Endothelial cell of umbilical vein (primary cell): Measurements from ENCODE around the gene CHCHD4. TPM values are rescaled to one million over a fixed set of nuclear protein-coding genes. Genes with fewer than 3 reads are reported as not detected.

Source experiments
- BruUV-seq: library from RNA; stranded (reverse); fragments of 400-500 nt; replicated peaks from 2 replicates; lab custom pipeline; 2021; lab: Mats Ljungman, UMichigan
- CTCF ChIA-PET: fragments of 300-600, 350-600 bp; sonication (Branson Sonifier 250); formaldehyde crosslinking; loops from one replicate; lab custom pipeline; 2021; ENCODE audit warnings: antibody characterized with exemption, inconsistent platforms; lab: Charles Lee
- POLR2A ChIA-PET: fragments of 300-600, 350-600 bp; sonication (Branson Sonifier 250); formaldehyde crosslinking; loops from one replicate; lab custom pipeline; 2021; ENCODE audit warnings: antibody characterized with exemption, inconsistent platforms; lab: Charles Lee
- DNase-seq: peaks from one replicate; pipeline ENCODE4 v3.0.0-alpha.2; 2011; ENCODE audit warnings: low read depth, low spot score
- FAIRE-seq: peaks from 2 replicates; lab custom pipeline; 2011; peaks lifted over from hg19 to GRCh38; lab: Jason Lieb, UNC
- H2AFZ ChIP-seq: 2 replicates; pipeline ENCODE4 v1.6.0; 2012; ENCODE audit warnings: low read depth, low read length, control low read depth, inconsistent platforms
- H3K27ac ChIP-seq: 2 replicates; pipeline ENCODE4 v1.5.1; 2011; ENCODE audit warnings: low read depth, mild to moderate bottlenecking, control low read depth, low read length, moderate library complexity; ENCODE audit not compliant: insufficient read depth
- H3K27me3 ChIP-seq, 2 experiments: 2 replicates each; pipeline versions ENCODE4 v1.6.0 to v1.6.1; 2011; ENCODE audit warnings: low read length in 2 of 2, mixed read lengths in 1 of 2; ENCODE audit not compliant: control insufficient read depth in 2 of 2, insufficient read depth in 2 of 2
- H3K36me3 ChIP-seq, 2 experiments: 2 replicates in 1 of 2; 3 replicates in 1 of 2; pipeline ENCODE4 v1.5.1; 2011; ENCODE audit warnings: low read length in 2 of 2, mild to moderate bottlenecking in 1 of 2, moderate library complexity in 1 of 2; ENCODE audit not compliant: control insufficient read depth in 2 of 2, insufficient read depth in 2 of 2; ENCODE audit errors: extremely low read depth in 1 of 2
- H3K4me1 ChIP-seq: 3 replicates; pipeline ENCODE4 v1.5.1; 2011; ENCODE audit warnings: mild to moderate bottlenecking, low read length; ENCODE audit not compliant: control insufficient read depth, insufficient read depth; ENCODE audit errors: extremely low read depth
- H3K4me2 ChIP-seq: 2 replicates; pipeline ENCODE4 v1.6.1; 2011; ENCODE audit warnings: low read length, control low read depth, mixed read lengths; ENCODE audit not compliant: insufficient read depth
- H3K4me3 ChIP-seq, 3 experiments: fragments of 200-600 bp in 1 of 3; sonication (generic), shearing (Covaris generic) in 1 of 3; replicated peaks in 1 of 3; 2 replicates each; pipeline ENCODE4 v1.5.1; 2011 to 2016; ENCODE audit warnings: control low read depth in 3 of 3, low read length in 3 of 3, mild to moderate bottlenecking in 2 of 3, inconsistent platforms in 1 of 3, low read depth in 1 of 3, moderate library complexity in 1 of 3; ENCODE audit not compliant: insufficient read depth in 1 of 3
- H3K79me2 ChIP-seq: 2 replicates; pipeline ENCODE4 v1.6.0; 2012; ENCODE audit warnings: low read length, inconsistent platforms; ENCODE audit not compliant: control insufficient read depth, insufficient read depth
- H3K9ac ChIP-seq: replicated peaks from 2 replicates; pipeline ENCODE3; 2011; ENCODE audit warnings: low read length, control low read depth; ENCODE audit not compliant: insufficient read depth; ENCODE audit errors: extremely low read depth
- H3K9me1 ChIP-seq: replicated peaks from 3 replicates; pipeline ENCODE4 v1.6.0; 2011; ENCODE audit warnings: mild to moderate bottlenecking, low read length; ENCODE audit not compliant: control insufficient read depth, insufficient read depth; ENCODE audit errors: extremely low read depth
- H3K9me3 ChIP-seq: replicated peaks from 2 replicates; pipeline ENCODE4 v1.5.1; 2012; ENCODE audit warnings: low read length, inconsistent platforms; ENCODE audit not compliant: control insufficient read depth, insufficient read depth
- H4K20me1 ChIP-seq: replicated peaks from 2 replicates; pipeline ENCODE3; 2011; ENCODE audit warnings: mild to moderate bottlenecking, low read length; ENCODE audit not compliant: control insufficient read depth, insufficient read depth; ENCODE audit errors: extremely low read depth
- CTCF ChIP-seq, 2 donors: IDR thresholded peaks; 1 replicate in 1 of 2; 2 replicates in 1 of 2; pipeline ENCODE4 v1.5.1; 2011; ENCODE audit warnings: low read length in 2 of 2, mild to moderate bottlenecking in 2 of 2, moderate library complexity in 2 of 2, control low read depth in 1 of 2, inconsistent platforms in 1 of 2, low read depth in 1 of 2; ENCODE audit not compliant: insufficient read depth in 1 of 2; ENCODE audit errors: extremely low read depth in 1 of 2
- EZH2 ChIP-seq: IDR thresholded peaks from 2 replicates; pipeline ENCODE4 v1.6.1; 2012; ENCODE audit warnings: borderline replicate concordance, low read depth, mild to moderate bottlenecking, moderate library complexity, low read length, inconsistent platforms; ENCODE audit not compliant: severe bottlenecking
- FOS ChIP-seq: IDR thresholded peaks from 2 replicates; pipeline ENCODE4 v1.6.1; 2011; ENCODE audit warnings: mild to moderate bottlenecking, low read length, moderate library complexity, borderline replicate concordance; ENCODE audit not compliant: insufficient read depth
- GATA2 ChIP-seq: IDR thresholded peaks from 2 replicates; pipeline ENCODE4 v1.7.0; 2011; ENCODE audit warnings: low read depth, mild to moderate bottlenecking, moderate library complexity, mixed read lengths, low read length; ENCODE audit not compliant: insufficient read length, insufficient read depth
- JUN ChIP-seq: IDR thresholded peaks from 2 replicates; pipeline ENCODE4 v1.6.1; 2011; ENCODE audit warnings: borderline replicate concordance, low read depth; ENCODE audit not compliant: insufficient read length, insufficient read depth
- MAX ChIP-seq: IDR thresholded peaks from 2 replicates; pipeline ENCODE4 v1.6.1; 2011; ENCODE audit not compliant: insufficient read depth, insufficient read length
- MYC ChIP-seq: IDR thresholded peaks from one replicate; pipeline ENCODE4 v1.6.1; 2011; ENCODE audit warnings: mild to moderate bottlenecking, low read depth, low read length
- POLR2A ChIP-seq: IDR thresholded peaks from 2 replicates; pipeline ENCODE4 v1.6.1; 2012; ENCODE audit warnings: low read depth, mild to moderate bottlenecking, control low read depth, low read length
- POLR2AphosphoS5 ChIP-seq: IDR thresholded peaks from 2 replicates; pipeline ENCODE4 v1.6.1; 2012; ENCODE audit warnings: low read depth, mild to moderate bottlenecking, control low read depth, low read length, moderate library complexity; ENCODE audit not compliant: insufficient read depth
- dilution Hi-C: fragments of 300-500 bp; cut with MboI; formaldehyde crosslinking; loops from one replicate; pipeline ENCODE4 v1.15.0; 2019; ENCODE audit warnings: low sequenced_read_pairs; ENCODE audit not compliant: extremely low pct_ligation_motif_present
- intact Hi-C: fragments of 100-400 bp; cut with micrococcal nuclease; formaldehyde crosslinking; loops from one replicate; pipeline ENCODE4 v1.10.0; 2022
- polyA plus RNA-seq, 4 experiments: library from polyadenylated mRNA; depleted of rRNA in 3 of 4; stranded (reverse) in 3 of 4; unstranded in 1 of 4; fragments of >200 nt; gene quantifications; 2 replicates each; pipeline versions ENCODE4 v1.2.1 to v1.2.3, GENCODE V29; 2011 to 2012; ENCODE audit warnings: missing spikeins in 1 of 4
- total RNA-seq: library from RNA; stranded (reverse); gene quantifications from 2 replicates; pipeline ENCODE4 v1.2.3, GENCODE V29; 2021

CHCHD4 gene
- total and polyA plus RNA-seq, 2 donors (not counting 3 experiments of a cell fraction or from before 2014, with no cell fraction given): 8.5 to 13.6 TPM

GRCh38 chr3:14147617-14148016 lies 22.9 kb upstream of the CHCHD4 start:
- CTCF ChIA-PET: interaction anchor here (0.8 kb wide), 1 partner anchor 22 kb away, joined by 4 read pairs; the partner anchor contains the start of genes CHCHD4 and TMEM43
- Histone ChIP-seq H3K79me2 (no peaks in the 10 kb centered on the region), H3K27ac (no peak overlapping the region), H3K4me3 (no peak overlapping the region), H3K9ac (no peak overlapping the region), H3K9me1 (no peaks in the 10 kb centered on the region), H2AFZ (no peak overlapping the region), H3K4me1 (peaks cover 30% of the 10 kb centered on the region), H4K20me1 (no peaks in the 10 kb centered on the region), H3K4me2 (no peak overlapping the region), H3K9me3 (no peaks in the 10 kb centered on the region), H3K27me3 (no peaks in the 10 kb centered on the region), H3K36me3 (peaks cover 0 to 12% of the 10 kb centered on the region in 2 experiments)
- TF ChIP-seq JUN (no peak), FOS (no peak), MYC (no peak), POLR2AphosphoS5 (no peak), MAX (no peak), POLR2A (no peak), GATA2 (no peak)
- dilution Hi-C loops (no loop called here), intact Hi-C loops (loop anchor here (10.0 kb wide), 2 partner anchors 257 to 797 kb away; partner anchors contain the start of genes NR2C2 and SLC6A6)
- POLR2A ChIA-PET: no interaction called here
- FAIRE-seq: no peak
- no peak for DNase-seq
- BruUV-seq: no TSS peak

- H3K27me3 ChIP-seq: no peaks in the 10 kb centered on the region
- intact Hi-C loops (loop anchor here (10.0 kb wide), 2 partner anchors 258 to 798 kb away; partner anchors contain the start of genes NR2C2 and SLC6A6), dilution Hi-C loops (no loop called here)
- CTCF ChIA-PET: interaction anchor here (4.9 kb wide), 1 partner anchor 22 kb away, joined by 30 read pairs; the partner anchor contains the start of genes CHCHD4 and TMEM43
- no peak overlapping the region for H3K4me3 ChIP-seq
- H2AFZ ChIP-seq: no peak overlapping the region
- H3K79me2 ChIP-seq: no peaks in the 10 kb centered on the region
- no peak overlapping the region for H3K9ac ChIP-seq
- BruUV-seq: no TSS peak
- FAIRE-seq (no peak), DNase-seq (no peak)
- no peak for TF ChIP-seq JUN
- TF ChIP-seq EZH2: no peak
- no peak for TF ChIP-seq MYC
- TF ChIP-seq MAX: no peak
- no peak for TF ChIP-seq CTCF (IDR thresholded peaks at IDR 0.05; ENCODE audit: extremely low read depth in 1 of 2, insufficient read depth in 1 of 2, low read depth in 1 of 2, low read length in 2 of 2)
- no peak for TF ChIP-seq POLR2A
- TF ChIP-seq POLR2AphosphoS5: no peak
- TF ChIP-seq FOS: no peak
- TF ChIP-seq GATA2: no peak
- H3K9me3 ChIP-seq: no peaks in the 10 kb centered on the region
- no peak overlapping the region for H3K27ac ChIP-seq
- H3K9me1 ChIP-seq: no peaks in the 10 kb centered on the region
- POLR2A ChIA-PET: interaction anchor here (0.9 kb wide), 1 partner anchor 32 kb away, joined by 3 read pairs; the partner anchor contains the start of genes LSM3 and XPC
- peaks cover 35% of the 10 kb centered on the region for H3K4me1 ChIP-seq
- H4K20me1 ChIP-seq: no peaks in the 10 kb centered on the region
- H3K36me3 ChIP-seq: peaks cover 0 to 7% of the 10 kb centered on the region in 2 experiments
- no peak overlapping the region for H3K4me2 ChIP-seq
Observed at GRCh38 chr3:14147066-14147435, 22.4 kb upstream of the CHCHD4 start.
